Forelimb muscle (tissue), 1 donor: Measurements from ENCODE around the gene TGIF2. TPM values are rescaled to one million over a fixed set of nuclear protein-coding genes. Genes with fewer than 3 reads are reported as not detected.
"Not testable (repeated sequence)": the region's sequence is repeated elsewhere in the genome, so short reads cannot be mapped to it uniquely, and the experiment has no call there.

Source experiments
- DNase-seq: peaks from one replicate; pipeline ENCODE4 v3.0.0-alpha.2; 2013; ENCODE audit warnings: low read depth
- polyA plus RNA-seq: library from polyadenylated mRNA; unstranded; fragments of 120-200 nt; gene quantifications from one replicate; pipeline ENCODE4 v1.2.1, GENCODE V29; 2013; ENCODE audit not compliant: insufficient read length

The TGIF2 gene
- polyA plus RNA-seq, 1 donor: 20.0 TPM

- no peak for DNase-seq
Observed at GRCh38 chr20:36613974-36614373, 40.6 kb downstream of the TGIF2 start.

DNA sequence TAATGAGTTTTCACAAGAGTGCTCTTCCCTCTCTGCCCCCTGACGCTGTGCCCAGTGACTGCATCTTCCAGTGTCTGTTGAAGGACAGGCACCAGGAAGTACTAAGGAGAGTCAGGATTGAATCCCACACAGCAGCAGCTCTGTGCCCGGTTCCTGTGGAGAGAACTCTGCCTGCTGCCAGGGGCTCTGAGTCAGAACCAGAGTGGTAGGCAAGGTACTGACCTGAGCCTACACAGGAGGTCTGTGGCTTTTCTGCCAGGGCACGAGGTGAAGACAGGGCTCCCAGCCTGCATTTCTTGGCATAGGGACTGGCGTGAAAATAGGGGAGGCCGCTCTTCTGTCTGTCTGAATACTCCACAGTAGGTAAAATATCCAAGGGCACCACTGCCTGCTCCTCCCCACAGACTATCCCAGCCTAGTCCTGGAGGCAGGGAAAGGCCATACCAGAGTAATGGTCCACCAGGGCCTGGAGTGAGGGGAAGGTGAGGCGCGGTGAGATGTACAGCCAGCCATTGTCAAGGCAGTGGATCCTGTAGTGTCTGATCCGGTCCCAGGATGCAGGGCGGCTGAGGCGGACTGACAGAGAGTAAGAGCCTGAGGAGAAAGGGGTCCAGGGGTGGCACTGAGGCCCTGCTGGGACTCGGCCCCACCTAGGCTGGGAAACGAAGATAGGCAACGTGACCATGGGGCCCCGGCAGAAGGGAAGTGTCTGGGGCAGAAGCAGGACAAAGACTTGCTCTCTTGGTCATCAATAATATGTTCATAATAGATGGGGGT is 41.6 kb downstream of the TGIF2 start:
- DNase-seq: no peak

- no peak for DNase-seq
Observed at GRCh38 chr20:36620917-36621316, 47.5 kb downstream of the TGIF2 start.

DNA sequence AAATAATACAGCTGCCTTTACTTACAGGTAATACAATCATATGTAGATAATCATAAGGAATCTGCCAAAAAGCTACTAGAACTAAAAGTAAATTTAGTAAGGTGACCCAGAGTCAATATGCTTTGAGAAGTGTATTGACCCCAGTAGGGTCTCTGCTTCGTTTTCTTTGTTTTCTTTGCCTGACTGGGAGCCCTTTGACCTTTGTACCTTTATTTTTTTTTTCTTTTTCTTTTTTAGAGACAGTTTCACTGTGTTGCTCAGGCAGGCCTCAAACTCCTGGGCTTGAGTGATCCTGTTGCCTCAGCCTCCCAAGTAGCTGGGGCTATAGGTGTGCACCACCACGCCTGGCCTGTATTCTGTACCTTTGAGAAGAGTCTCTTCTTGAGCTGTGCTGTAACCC is 50.0 kb downstream of the TGIF2 start:
- DNase-seq: no peak

DNA sequence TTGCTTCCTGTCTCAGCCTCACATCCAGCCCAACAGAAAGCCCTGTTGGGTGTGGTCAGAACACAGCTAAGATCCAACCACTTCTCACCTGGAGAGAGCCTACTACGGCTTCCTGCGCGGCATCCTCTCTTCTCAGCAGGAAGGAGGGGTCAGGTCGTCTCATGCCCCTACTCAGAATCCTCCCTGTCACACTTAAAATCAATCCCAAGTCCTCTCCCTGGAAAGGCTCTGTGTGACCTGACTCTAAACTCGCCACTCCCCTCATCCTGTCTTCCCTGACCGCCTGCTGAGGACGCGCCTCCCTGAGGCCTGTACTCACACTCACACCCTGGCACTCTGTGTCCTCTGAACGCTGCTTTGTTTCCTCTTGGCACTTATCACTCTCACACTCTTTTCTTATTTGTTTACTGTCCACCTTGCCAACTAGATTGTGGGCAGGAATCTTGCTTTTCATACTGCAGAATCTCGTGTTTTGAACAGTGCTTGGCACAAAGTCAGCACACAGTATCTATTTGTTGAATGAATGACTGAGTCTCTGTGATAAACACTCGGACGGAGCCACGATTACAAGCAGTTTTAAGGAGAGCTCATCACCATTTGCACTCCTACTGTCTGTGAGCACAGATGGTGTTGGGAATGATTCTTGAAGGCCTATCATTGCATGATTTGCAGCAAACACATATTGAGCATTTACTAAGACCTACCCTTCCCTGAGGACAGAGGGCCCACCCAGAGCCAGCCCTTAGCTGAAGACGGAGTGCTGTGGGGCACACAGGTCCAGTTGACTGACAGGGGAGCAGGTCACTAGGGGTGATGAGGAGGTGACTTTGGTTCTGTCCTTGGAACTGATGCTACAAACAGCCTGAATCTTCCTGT is 50.9 kb downstream of the TGIF2 start:
- no peak for DNase-seq

GRCh38 chr20:36624944-36625324 is 51.5 kb downstream of the TGIF2 start:
- DNase-seq: no peak

DNA sequence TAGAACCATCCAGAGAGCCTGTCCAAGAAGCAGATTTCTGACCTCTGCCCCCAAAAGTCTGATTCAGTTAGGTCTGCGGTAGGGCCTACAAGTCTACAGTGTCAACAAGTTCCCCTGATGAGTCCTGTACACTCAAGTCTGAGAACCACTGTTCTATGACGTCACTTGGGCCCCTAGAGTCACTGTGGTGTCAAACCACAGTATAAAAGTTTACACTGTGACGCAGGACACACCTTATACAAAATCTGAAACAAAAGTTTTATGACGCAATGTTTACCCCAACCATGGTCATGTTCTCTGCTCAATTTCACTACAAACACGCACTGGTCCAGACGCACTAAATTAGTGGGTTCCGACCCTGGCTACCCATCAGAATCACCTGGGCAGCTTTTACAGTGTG is 54.7 kb downstream of the TGIF2 start:
- no peak for DNase-seq

GRCh38 chr20:36629719-36630681 is 56.6 kb downstream of the TGIF2 start:
- no peak for DNase-seq

- DNase-seq: no peak
Observed at GRCh38 chr20:36631646-36632045, 58.2 kb downstream of the TGIF2 start.

- no peak for DNase-seq
Observed at GRCh38 chr20:36632147-36632486, 58.7 kb downstream of the TGIF2 start.

DNA sequence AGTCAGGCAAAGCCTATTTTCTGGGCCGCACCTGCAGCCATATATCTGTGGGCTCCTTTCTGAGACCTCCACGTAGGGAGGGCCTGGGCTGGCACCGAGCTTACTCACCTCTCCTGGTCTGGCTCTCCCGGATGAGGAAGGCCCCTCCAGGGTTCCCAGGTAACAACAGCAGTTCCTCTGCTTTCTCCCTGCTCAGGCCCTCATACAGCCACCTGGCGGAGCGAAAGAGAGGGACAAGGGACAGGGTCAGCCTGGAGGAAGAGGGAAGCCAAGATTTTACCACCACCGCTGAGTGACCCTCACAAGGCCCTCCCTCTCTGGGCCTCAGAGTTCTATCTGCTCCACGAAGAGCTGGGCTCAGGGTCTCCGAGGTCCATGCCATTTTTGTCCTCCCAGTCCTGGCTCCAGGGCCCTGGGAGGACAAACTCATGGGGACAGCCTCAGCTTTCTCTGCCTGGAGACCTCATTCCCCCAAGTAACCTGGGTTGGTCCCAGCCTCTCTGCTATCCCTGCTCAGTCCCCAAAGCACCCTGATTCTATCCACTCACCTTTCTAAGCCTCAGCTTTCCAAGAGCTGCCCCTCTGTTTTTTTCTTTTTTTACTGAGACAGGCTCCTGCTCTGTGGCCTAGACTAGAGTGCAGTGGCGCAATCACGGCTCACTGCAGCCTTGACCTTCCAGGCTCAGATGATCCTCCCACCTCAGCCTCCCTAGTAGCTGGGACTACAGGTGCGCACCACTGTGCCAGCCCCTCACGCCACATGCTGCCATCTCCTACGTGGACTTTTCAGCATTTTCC is 59.3 kb downstream of the TGIF2 start:
- DNase-seq: no peak

DNA sequence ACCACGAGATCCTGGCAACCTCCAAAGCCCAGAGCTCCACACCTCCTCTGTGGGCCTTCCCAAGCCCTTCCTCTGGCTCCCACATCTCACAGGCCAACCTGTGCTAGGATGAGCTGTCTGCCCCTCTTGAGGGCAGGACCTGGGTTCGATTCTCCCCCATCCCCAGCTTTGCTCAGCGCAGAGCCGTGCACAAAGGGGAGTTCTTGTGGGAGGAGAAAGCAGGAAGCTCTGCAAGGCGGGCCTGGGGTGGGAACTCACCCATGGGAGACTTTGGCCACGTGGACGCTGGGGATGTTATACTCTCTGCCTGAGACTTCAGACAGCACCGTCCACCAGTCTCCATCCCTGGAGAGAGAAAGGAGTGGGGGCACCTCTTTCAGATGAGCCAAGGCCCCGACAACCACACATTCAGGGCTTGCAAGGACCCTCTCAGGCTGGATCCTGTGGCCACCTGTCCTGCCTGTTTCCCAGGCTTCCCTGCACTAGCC is 59.9 kb downstream of the TGIF2 start:
- DNase-seq: no peak

DNA sequence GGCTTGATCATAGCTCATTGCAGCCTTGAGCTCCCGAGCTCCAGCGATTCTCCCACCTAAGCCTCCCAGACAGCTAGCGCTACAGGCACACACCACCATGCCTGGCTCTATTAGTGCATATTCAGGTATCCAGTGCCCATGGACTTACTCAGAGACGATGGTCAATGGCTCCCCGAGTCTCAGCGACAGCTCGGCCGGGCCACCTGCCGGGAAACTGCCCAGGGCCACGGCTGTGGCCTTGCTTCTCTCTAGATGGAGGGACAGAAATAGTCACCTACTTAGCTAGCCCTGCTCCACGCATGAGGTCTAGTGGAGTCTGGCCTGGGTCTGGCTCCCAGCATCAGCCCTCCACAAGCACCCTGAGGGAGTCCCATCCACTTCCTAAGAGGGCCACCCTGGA is 60.9 kb downstream of the TGIF2 start:
- DNase-seq: no peak

DNA sequence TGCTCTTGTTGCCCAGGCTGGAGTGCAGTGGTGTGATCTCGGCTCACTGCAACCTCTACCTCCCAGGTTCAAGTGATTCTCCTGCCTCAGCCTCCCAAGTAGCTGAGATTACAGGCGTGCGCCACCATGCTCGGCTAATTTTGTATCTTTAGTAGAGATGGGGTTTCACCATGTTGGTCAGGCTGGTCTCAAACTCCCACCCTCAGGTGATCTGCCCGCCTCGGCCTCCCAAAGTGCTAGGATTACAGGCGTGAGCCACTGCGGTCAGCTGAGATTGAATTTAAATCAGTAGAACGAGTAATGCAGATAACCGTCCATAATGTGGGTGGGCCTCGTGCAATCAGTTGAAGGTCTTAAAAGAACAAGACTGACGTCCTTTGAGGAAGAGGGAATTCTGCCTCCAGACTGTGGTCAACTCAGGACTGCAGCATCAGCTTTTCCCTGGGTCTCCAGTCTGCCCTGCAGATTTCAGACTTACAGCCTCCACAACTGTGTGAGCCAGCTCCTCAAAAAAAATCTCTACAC is 65.5 kb downstream of the TGIF2 start:
- DNase-seq: not testable (repeated sequence)

DNA sequence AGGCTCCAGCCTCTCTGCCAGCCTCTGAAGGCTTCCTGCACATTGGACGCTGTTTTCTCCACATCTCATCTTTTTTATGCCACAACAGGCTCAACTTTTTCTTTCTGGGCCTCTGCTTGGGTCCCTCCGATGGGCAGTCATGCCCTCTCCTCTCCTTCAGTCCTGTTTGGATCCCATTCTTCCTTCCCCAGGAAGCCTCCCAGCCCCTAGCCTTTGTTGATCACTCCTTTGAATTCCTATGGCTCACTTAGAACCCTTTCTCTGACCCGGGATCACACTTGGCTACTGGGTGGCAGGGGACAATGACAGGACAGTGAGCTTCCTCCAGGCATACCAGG is 68.1 kb downstream of the TGIF2 start:
- DNase-seq: no peak

- no peak for DNase-seq
Observed at GRCh38 chr20:36642136-36642535, 68.7 kb downstream of the TGIF2 start.

Other genes with a start within 250 kb of the TGIF2 start
- 544 TPM for gene MYL9, start 32.1 kb upstream of the TGIF2 start, polyA plus RNA-seq
- 40.7 TPM for gene RAB5IF, start 32.2 kb downstream of the TGIF2 start, polyA plus RNA-seq
- 0.32 TPM for gene SLA2, start 72.6 kb downstream of the TGIF2 start, polyA plus RNA-seq
- gene NDRG3, start 172.5 kb downstream of the TGIF2 start, polyA plus RNA-seq: 13.9 TPM
- gene DSN1, start 200.2 kb downstream of the TGIF2 start, polyA plus RNA-seq: 7.8 TPM